Caco-2 (cell line): Measurements from ENCODE around the gene TCF3. TPM values are rescaled to one million over a fixed set of nuclear protein-coding genes. Genes with fewer than 3 reads are reported as not detected.
A peak's percentile ranks its signal among the peaks of the same experiment; 100 is the strongest.

Experiments
- BruUV-seq: library from RNA; stranded (reverse); fragments of 400-500 nt; replicated peaks from 2 replicates; lab custom pipeline; 2021; lab: Mats Ljungman, UMichigan
- CTCF ChIA-PET: fragments of 300-600 bp; sonication (Branson Sonifier 250); formaldehyde crosslinking; loops from one replicate; lab custom pipeline; 2022; ENCODE audit warnings: antibody characterized with exemption; lab: Charles Lee
- POLR2A ChIA-PET: fragments of 300-600 bp; sonication (Branson Sonifier 250); formaldehyde crosslinking; loops from one replicate; lab custom pipeline; 2022; ENCODE audit warnings: antibody characterized with exemption; lab: Charles Lee
- DNase-seq, 2 experiments: peaks; one replicate each; pipeline versions ENCODE4 v3.0.0 to v3.0.0-alpha.2; 2020 to 2022
- H3K27me3 ChIP-seq: replicated peaks from 2 replicates; pipeline ENCODE4 v1.6.0; 2011; ENCODE audit warnings: low read length; ENCODE audit not compliant: control insufficient read depth, insufficient read depth
- H3K36me3 ChIP-seq: 2 replicates; pipeline ENCODE4 v1.5.1; 2011; ENCODE audit warnings: low read length; ENCODE audit not compliant: control insufficient read depth, insufficient read depth
- H3K4me1 ChIP-seq: fragments of 250-450 bp; sonication (Bioruptor Pico); 2 replicates; pipeline ENCODE4 v1.5.1; 2020; ENCODE audit warnings: mild to moderate bottlenecking
- H3K4me3 ChIP-seq: 2 replicates; pipeline ENCODE4 v1.5.1; 2011; ENCODE audit warnings: low read depth, mild to moderate bottlenecking, control low read depth, low read length
- H3K9me3 ChIP-seq: fragments of 250-450 bp; sonication (Bioruptor Pico); 2 replicates; pipeline ENCODE4 v1.5.1; 2020; ENCODE audit warnings: mild to moderate bottlenecking, moderate library complexity
- H3K27ac Mint-ChIP-seq: one replicate; pipeline ENCODE4 v1.8.0; 2022; ENCODE audit warnings: mixed read lengths; ENCODE audit not compliant: unreplicated experiment
- H3K27me3 Mint-ChIP-seq: one replicate; pipeline ENCODE4 v1.8.0; 2022; ENCODE audit warnings: mixed read lengths; ENCODE audit not compliant: insufficient read depth, unreplicated experiment
- H3K36me3 Mint-ChIP-seq: one replicate; pipeline ENCODE4 v1.8.0; 2022; ENCODE audit warnings: mild to moderate bottlenecking, mixed read lengths; ENCODE audit not compliant: insufficient read depth, unreplicated experiment
- H3K4me1 Mint-ChIP-seq: one replicate; pipeline ENCODE4 v1.8.0; 2022; ENCODE audit warnings: low read depth, mixed read lengths; ENCODE audit not compliant: unreplicated experiment
- H3K4me3 Mint-ChIP-seq: one replicate; pipeline ENCODE4 v1.8.0; 2022; ENCODE audit warnings: mild to moderate bottlenecking, moderate library complexity, mixed read lengths; ENCODE audit not compliant: unreplicated experiment
- H3K9me3 Mint-ChIP-seq: one replicate; pipeline ENCODE4 v1.8.0; 2022; ENCODE audit warnings: mixed read lengths; ENCODE audit not compliant: unreplicated experiment
- CTCF ChIP-seq, 2 experiments: fragments of 200-600 bp in 1 of 2; IDR thresholded peaks; 1 replicate in 1 of 2; 2 replicates in 1 of 2; pipeline versions ENCODE4 v1.5.1 to v1.8.0; 2011 to 2022; ENCODE audit warnings: antibody characterized with exemption in 1 of 2, control low read depth in 1 of 2, inconsistent platforms in 1 of 2, low read depth in 1 of 2, low read length in 1 of 2, mild to moderate bottlenecking in 1 of 2, moderate library complexity in 1 of 2; ENCODE audit not compliant: insufficient read depth in 1 of 2, severe bottlenecking in 1 of 2, unreplicated experiment in 1 of 2
- intact Hi-C: fragments of 100-400 bp; cut with micrococcal nuclease; formaldehyde crosslinking; loops from one replicate; pipeline ENCODE4 v1.10.0; 2022; ENCODE audit not compliant: unreplicated experiment
- total RNA-seq: library from RNA; stranded (reverse); gene quantifications from 2 replicates; pipeline ENCODE4 v1.2.3, GENCODE V29; 2022

TCF3 gene
- total RNA-seq, 1 experiment from 2014 or later, result 147 TPM

- no peaks in the 10 kb centered on the region for H3K27me3 ChIP-seq
- H3K4me3 Mint-ChIP-seq, result peak overlapping the region; percentile 96
- peak overlapping the region; percentile 97 for H3K27ac Mint-ChIP-seq
- H3K9me3 Mint-ChIP-seq, result no peaks in the 10 kb centered on the region
- no peaks in the 10 kb centered on the region for H3K4me1 Mint-ChIP-seq
- intact Hi-C loops, result loop anchor here (1.0 kb wide), 1 partner anchor 65 kb away; no protein-coding TSS in a partner anchor
- H3K27me3 Mint-ChIP-seq, result no peaks in the 10 kb centered on the region
- BruUV-seq, result no TSS peak
- ChIA-PET CTCF (interaction anchor here (0.7 to 1.6 kb wide), 3 partner anchors 47 to 66 kb away, joined by 3 to 13 read pairs (median 4); partner anchors contain the start of gene TCF3), POLR2A (interaction anchor here (2.5 kb wide), 1 partner anchor 13 kb away, joined by 16 read pairs; the partner anchor contains the start of gene MBD3)
- H3K36me3 ChIP-seq, result peaks cover 2% of the 10 kb centered on the region; the same call in 1 of the 2 replicates
- H3K36me3 Mint-ChIP-seq, result peaks cover 58% of the 10 kb centered on the region
- no peak for TF ChIP-seq CTCF (IDR thresholded peaks at IDR 0.05; ENCODE audit: insufficient read depth in 1 of 2, low read depth in 1 of 2, low read length in 1 of 2, severe bottlenecking in 1 of 2, unreplicated experiment in 1 of 2)
- no peak for DNase-seq
- peaks cover 17% of the 10 kb centered on the region; the same call in 1 of the 2 replicates for H3K4me1 ChIP-seq
- no peaks in the 10 kb centered on the region for H3K9me3 ChIP-seq
- peak overlapping the region; percentile 80 for H3K4me3 ChIP-seq
These were observed 46.2 kb downstream of the TCF3 start for GRCh38 chr19:1606138-1606651.

GRCh38 chr19:1605236-1606137 is 46.9 kb downstream of the TCF3 start, which contains the start of gene UQCR11:
UQCR11 (minus strand) TSS chr19:1605462; CDS start chr19:1605409, 53 bp downstream.
- POLR2A ChIA-PET, result interaction anchor here (0.6 to 2.5 kb wide), 4 partner anchors 13 to 345 kb away, joined by 3 to 16 read pairs (median 6); partner anchors contain the start of gene MBD3
- TF ChIP-seq CTCF (IDR thresholded peaks at IDR 0.05; ENCODE audit: insufficient read depth in 1 of 2, low read depth in 1 of 2, low read length in 1 of 2, severe bottlenecking in 1 of 2, unreplicated experiment in 1 of 2), result peak; percentile 47 to 60

More at GRCh38 chr19:1605236-1606137, 46.9 kb downstream of the TCF3 start, which contains the start of gene UQCR11:
- peak; percentile 93 to 95 for DNase-seq
- H3K9me3 ChIP-seq, result no peaks in the 10 kb centered on the region
- H3K4me3 Mint-ChIP-seq, result peak within 1 kb of the TSS; percentile 96
- peak within 1 kb of the TSS; percentile 80 for H3K4me3 ChIP-seq
- intact Hi-C loops, result loop anchor here (1.0 kb wide), 3 partner anchors 12 to 66 kb away; partner anchors contain the start of gene TCF3
- H3K4me1 ChIP-seq, result peaks cover 17% of the 10 kb centered on the region; the same call in 1 of the 2 replicates
- BruUV-seq, result TSS peak; percentile 99
- CTCF ChIA-PET, result interaction anchor here (0.6 to 1.6 kb wide), 4 partner anchors 47 to 414 kb away, joined by 3 to 13 read pairs (median 4); partner anchors contain the start of gene TCF3
- peak within 1 kb of the TSS; percentile 97 for H3K27ac Mint-ChIP-seq
- no peaks in the 10 kb centered on the region for H3K27me3 Mint-ChIP-seq
- no peaks in the 10 kb centered on the region for H3K4me1 Mint-ChIP-seq
- H3K36me3 Mint-ChIP-seq, result peaks cover 57% of the 10 kb centered on the region
- peaks cover 2% of the 10 kb centered on the region for H3K36me3 ChIP-seq
- no peaks in the 10 kb centered on the region for H3K9me3 Mint-ChIP-seq
- no peaks in the 10 kb centered on the region for H3K27me3 ChIP-seq
